Measurements from ENCODE around the gene CRELD2. TPM values are rescaled to one million over a fixed set of nuclear protein-coding genes. Genes with fewer than 3 reads are reported as not detected.

The CRELD2 gene
- total RNA-seq, 1 donor from 2014 or later = 17.5 TPM

DNA sequence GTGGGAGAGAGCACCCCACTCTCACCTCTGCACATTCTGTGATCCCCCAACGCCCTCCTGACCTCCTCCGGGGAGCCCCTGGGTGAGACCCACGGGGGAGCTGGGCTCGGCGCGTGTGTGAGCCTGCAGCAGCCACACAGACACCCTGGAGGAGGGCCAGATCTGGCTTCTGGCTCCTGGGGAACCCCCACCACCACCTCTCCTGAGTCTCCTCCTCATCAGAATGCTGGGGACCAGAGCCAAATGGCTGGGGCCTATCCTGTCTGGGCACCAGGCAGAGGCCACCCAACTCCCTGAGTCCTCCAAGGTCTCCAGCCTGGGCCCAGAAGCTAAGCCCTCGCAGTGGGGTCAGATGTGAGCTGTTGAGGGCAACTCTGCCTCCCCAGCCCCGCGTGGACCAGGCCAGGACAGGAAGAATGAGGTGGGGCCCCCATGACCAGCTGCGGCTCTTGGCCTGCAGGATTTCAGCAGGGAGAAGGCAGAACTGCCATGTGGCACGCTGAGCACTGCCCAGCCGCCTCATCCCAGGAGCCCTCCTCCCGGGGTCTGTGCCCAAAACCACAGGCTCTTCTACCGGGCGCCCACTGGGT lies 36.7 kb downstream of the CRELD2 start:
- no peak for DNase-seq (ENCODE audit: low spot score in 2 of 2)
- no peak for FAIRE-seq

DNA sequence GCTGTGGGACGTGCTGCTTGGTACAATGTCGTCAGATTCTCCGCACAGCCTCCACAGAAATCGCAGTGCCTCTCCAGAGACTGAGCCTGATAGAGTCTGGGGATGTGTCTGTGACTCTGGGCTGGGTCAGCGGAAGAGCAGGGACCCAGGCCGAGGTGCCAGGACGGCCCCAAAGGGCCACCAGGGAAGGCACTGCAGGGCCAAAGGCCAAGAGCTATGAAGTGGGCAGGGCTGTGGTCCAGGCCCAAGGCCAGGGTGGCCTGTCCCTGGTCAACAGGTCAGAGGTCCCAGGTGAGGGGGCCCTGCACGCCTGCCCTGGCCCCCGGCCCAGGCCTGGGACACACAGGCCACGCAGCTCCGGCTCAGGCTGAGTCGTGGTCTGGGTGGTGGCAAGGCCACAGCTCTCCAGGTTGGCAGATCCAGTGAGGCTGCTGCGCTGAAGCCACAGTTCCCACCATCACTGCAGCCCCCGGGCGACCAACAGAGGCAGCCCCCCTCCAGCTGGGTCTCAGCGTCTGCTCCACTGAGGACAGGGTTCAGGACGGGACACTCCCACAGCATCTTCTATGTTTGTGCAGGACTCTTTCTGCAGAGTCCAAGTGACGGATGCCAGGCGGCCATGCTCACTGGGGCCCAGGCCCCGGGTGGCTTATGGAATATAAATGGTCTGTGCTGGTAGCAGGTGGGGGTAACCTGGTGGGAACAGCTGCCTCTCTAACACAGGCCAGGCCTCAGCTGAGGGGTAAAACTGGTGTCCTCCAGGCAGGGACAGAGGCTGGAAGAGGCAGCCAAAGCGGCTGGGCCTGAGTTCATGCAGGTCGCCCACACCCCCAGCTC lies 37.4 kb downstream of the CRELD2 start:
- FAIRE-seq (no peak), DNase-seq (ENCODE audit: low spot score in 2 of 2) (no peak)

- DNase-seq (ENCODE audit: low spot score in 2 of 2) = no peak
- no peak for FAIRE-seq
Observed at GRCh38 chr22:49956418-49956770, 38.0 kb downstream of the CRELD2 start.

DNA sequence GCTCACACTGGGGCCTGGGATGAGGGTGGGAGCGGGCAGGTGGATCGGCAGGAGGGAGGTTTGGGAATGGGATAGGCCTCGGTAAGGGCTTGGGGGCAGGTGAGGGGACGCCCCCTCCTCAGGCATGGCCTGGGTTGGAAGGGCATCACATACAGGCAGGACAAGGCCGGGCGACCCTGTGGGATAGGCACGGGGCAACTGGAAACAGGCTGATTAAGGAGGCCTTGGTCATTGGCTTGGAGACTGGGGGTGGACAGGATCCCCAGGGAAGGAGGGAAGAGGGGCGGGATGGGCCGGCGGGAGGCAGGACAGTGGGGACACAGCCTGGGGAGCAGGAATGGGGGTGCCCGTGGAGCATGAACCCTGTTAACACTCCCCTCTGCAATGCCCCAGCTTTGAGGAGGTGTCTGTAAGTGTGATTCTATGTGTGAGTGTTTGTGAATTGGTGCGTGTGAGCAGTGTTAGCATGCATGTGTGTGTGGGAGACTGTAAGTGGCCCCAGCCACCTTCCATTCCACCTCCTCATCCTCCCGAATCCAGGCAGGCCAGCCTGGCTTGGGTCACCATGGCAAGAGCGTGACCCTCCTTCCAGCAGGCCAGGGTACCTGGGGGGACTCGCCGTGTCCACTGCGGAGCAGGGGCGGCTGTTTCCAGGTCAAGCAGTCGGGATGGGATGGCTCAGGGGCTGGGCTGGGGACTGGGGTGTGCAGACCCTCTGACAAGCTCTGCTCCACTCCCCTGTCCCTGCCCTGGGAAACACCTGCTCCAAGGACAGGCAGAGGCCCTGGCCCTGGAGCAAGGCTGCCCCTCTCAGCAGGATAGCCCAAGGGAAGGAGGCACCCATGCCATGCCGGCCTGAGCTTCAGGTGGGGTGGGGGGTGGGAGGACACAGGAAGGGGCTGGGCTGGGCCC lies 38.7 kb downstream of the CRELD2 start:
- FAIRE-seq (no peak), DNase-seq (ENCODE audit: low spot score in 2 of 2) (no peak)

- DNase-seq (ENCODE audit: low spot score in 2 of 2) (no peak), FAIRE-seq (no peak)
Observed at GRCh38 chr22:49957826-49958365, 39.5 kb downstream of the CRELD2 start.

DNA sequence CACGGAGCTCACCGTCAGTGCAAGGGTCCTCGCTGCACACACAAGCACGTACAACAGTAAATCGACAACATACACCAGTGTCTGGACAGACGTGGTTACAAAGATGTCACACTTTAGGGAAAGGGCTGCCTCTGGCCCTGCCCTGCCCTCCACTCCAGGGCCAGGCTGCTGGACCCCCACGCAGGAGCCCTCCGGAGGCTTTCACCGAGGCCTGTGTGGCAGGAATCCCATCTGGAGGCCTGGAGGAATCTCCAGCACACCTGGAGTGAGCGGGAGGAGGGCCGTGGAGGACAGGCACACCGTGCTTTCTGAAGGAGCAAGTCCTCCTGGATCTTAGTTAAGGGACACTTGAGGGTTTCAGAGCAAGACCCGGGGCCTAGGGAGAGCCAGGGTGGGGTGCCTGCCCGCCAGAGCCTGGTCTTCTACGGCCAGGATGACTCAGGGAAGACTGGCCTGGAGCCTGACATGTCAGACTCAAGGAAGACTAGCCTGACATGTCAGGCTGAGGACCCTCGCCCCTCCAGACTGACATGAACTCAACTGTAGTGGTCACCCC lies 40.0 kb downstream of the CRELD2 start:
- no peak for DNase-seq (ENCODE audit: low spot score in 2 of 2)
- FAIRE-seq = no peak

- FAIRE-seq (no peak), DNase-seq (ENCODE audit: low spot score in 2 of 2) (no peak)
Observed at GRCh38 chr22:49958931-49959781, 40.7 kb downstream of the CRELD2 start.

- no peak for DNase-seq (ENCODE audit: low spot score in 2 of 2)
Observed at GRCh38 chr22:49959782-49960158, 41.3 kb downstream of the CRELD2 start.

DNA sequence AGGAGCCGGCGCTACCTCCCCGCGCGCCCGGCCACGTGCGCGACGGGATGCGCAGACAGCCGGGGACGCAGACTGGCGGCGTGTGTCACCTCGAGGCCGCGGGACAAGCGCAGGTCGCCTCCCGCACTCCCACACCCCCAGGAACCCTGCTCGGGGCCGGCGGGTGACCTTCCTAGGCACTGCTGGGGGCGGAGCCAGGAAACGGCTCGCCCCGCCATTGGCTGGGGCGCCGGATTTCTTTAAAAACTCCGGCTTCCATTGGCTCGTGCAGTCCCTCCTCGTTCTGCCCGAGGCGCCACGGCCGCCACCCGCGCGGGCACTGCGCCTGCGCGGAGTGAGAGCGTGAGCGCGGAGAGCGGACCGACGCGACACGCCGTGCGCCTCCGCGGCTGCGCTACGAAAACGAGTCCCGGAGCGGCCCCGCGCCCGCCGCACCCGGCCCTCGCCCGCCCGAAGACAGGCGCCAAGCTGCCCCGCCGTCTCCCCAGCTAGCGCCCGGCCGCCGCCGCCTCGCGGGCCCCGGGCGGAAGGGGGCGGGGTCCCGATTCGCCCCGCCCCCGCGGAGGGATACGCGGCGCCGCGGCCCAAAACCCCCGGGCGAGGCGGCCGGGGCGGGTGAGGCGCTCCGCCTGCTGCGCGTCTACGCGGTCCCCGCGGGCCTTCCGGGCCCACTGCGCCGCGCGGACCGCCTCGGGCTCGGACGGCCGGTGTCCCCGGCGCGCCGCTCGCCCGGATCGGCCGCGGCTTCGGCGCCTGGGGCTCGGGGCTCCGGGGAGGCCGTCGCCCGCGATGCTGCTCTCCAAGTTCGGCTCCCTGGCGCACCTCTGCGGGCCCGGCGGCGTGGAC lies 41.9 kb downstream of the CRELD2 start, which contains the start of gene PIM3:
Gene PIM3, plus strand, starts transcription at position 614 of the 846 bp plus-strand sequence. Its CDS starts 176 bp downstream, at position 790.
- DNase-seq (ENCODE audit: low spot score in 2 of 2) (peak; percentile 99), FAIRE-seq (no peak)

More at GRCh38 chr22:49959782-49960158, 41.3 kb downstream of the CRELD2 start:
- no peak for FAIRE-seq

DNA sequence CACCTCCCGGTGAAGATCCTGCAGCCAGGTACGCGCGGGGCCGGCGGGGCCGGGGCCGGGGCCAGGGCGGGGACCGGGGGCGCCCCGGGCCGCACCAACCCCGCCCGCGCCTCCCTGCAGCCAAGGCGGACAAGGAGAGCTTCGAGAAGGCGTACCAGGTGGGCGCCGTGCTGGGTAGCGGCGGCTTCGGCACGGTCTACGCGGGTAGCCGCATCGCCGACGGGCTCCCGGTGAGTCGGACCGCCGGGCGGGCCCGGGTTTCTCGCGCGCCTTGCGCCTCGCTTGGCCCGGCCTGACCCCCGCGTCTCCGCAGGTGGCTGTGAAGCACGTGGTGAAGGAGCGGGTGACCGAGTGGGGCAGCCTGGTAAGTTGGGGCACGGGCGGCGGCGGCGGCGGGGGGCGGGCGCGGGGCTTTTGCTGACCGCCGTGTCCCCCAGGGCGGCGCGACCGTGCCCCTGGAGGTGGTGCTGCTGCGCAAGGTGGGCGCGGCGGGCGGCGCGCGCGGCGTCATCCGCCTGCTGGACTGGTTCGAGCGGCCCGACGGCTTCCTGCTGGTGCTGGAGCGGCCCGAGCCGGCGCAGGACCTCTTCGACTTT lies 42.7 kb downstream of the CRELD2 start:
- no peak for FAIRE-seq
- DNase-seq (ENCODE audit: low spot score in 2 of 2) = peak in 1 of 2 donors; percentile 65

DNA sequence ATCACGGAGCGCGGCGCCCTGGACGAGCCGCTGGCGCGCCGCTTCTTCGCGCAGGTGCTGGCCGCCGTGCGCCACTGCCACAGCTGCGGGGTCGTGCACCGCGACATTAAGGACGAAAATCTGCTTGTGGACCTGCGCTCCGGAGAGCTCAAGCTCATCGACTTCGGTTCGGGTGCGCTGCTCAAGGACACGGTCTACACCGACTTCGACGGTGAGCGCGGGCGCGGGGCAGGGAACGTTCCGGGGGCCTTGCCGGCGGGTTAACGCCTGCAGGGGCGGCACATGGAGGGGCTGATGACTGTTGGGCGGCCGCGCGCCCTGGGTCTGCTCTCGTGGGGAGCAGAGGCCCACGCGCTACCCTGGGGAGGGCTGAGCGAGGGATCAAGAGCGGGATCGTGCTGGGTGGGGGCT lies 43.2 kb downstream of the CRELD2 start:
- FAIRE-seq = no peak
- DNase-seq (ENCODE audit: low spot score in 2 of 2) = no peak

GRCh38 chr22:49962012-49962750 lies 43.7 kb downstream of the CRELD2 start:
- FAIRE-seq = no peak
- peak; percentile 85 to 87 for DNase-seq (ENCODE audit: low spot score in 2 of 2)

- no peak for DNase-seq (ENCODE audit: low spot score in 2 of 2)
- no peak for FAIRE-seq
Observed at GRCh38 chr22:49962751-49963646, 44.6 kb downstream of the CRELD2 start.

GRCh38 chr22:49963647-49964026 lies 45.2 kb downstream of the CRELD2 start:
- no peak for DNase-seq (ENCODE audit: low spot score in 2 of 2)

GRCh38 chr22:49964136-49965090 lies 46.0 kb downstream of the CRELD2 start:
- FAIRE-seq = no peak
- DNase-seq (ENCODE audit: low spot score in 2 of 2) = no peak

More at GRCh38 chr22:49963647-49964026, 45.2 kb downstream of the CRELD2 start:
- no peak for FAIRE-seq

All from frontal cortex (tissue), 4 donors.